ENCODE data around the gene ZBTB46. TPM values are rescaled to one million over a fixed set of nuclear protein-coding genes. Genes with fewer than 3 reads are reported as not detected.
"Not testable (repeated sequence)": the region's sequence is repeated elsewhere in the genome, so short reads cannot be mapped to it uniquely, and the experiment has no call there.

Gene ZBTB46
- total RNA-seq, 2 donors from 2014 or later = 6.8 to 11.9 TPM

DNA sequence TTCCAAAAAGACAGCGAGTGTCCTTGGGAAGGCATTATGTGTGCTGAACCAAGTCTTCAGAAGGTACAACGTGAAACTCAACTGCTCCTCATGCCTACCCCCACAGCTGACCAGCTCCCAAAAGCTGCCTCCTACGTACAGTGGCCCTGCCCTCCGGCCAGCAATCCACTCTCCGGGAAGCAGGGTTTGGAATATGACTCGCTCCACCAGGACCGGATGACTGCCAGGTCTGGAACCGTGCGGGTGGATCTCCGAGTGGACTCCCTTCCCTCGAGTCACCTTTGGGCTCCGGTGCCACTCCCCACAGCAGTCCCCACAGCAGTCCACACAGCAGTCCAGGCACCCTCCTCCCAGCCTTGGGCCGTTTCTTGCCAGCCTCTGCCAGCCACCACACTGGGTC is 4.3 kb downstream of the ZBTB46 start:
- intact Hi-C loops (cut with DNase I) = loop anchor here in 1 of 2 donors (5.0 kb wide), 1 partner anchor 36 kb away; the partner anchor contains the start of gene ABHD16B
- no peak for DNase-seq (ENCODE audit: low spot score)

GRCh38 chr20:63825331-63826118 is 5.5 kb downstream of the ZBTB46 start:
- no peak for DNase-seq (ENCODE audit: low spot score)
- intact Hi-C loops (cut with DNase I) = loop anchor here in 1 of 2 donors (5.0 kb wide), 1 partner anchor 37 kb away; the partner anchor contains the start of gene ABHD16B

DNA sequence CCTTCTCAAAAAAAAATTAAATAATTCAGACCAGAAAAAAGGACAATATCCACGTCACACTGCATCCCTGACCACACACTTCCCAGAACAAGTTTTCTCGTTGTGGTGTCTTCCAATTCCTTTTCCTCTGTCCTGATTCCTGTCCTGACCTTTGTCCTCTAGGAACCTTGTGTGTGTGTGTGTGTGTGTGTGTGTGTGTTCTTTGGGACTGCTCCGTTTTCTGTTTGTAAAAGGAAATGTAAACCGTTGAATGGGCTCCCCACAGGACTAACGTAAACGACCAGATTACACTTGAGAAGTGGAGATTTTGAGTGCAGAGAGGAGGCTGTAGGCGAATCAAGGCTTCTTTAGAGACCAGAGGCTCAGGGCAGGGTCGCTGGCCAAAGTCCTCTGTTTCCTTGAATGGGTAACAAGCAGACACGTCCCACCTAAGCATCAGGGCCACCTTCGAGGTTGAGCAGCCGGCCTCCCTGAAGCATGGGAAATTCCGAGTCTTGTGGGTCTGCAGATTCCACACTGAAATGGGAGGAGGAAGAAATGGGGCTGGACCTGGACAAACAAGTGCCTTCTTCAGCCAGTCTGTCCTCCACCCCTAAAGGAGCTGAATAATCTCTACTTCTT is 7.3 kb downstream of the ZBTB46 start:
- no peak for DNase-seq (ENCODE audit: low spot score)
- intact Hi-C loops (cut with DNase I) = no loop called here

- intact Hi-C loops (cut with DNase I) = no loop called here
Measured at GRCh38 chr20:63822276-63822696, 8.8 kb downstream of the ZBTB46 start.

DNA sequence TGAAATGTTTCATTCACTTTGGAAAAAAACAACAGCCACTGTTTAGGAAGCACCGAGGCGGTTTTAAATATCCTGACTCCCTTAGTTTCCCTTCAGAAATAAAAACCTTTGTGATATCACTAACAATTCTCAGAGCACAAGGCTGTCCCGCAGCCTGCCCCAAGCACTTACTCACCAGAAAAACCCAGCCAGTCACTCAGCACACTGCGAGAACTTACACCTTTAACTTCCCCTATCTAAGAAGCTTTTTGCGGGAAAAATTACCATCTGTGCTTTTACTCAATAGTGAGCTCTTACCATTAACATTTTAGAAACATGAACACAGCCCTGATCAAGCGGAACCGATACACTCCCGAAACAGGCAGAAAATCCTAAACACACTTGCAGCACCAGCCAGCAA is 9.3 kb downstream of the ZBTB46 start:
- intact Hi-C loops (cut with DNase I) = no loop called here
- no peak for DNase-seq (ENCODE audit: low spot score)

More at GRCh38 chr20:63822276-63822696, 8.8 kb downstream of the ZBTB46 start:
- DNase-seq (ENCODE audit: low spot score) = no peak

GRCh38 chr20:63819224-63819921 is 11.7 kb downstream of the ZBTB46 start:
- intact Hi-C loops (cut with DNase I) = no loop called here
- DNase-seq (ENCODE audit: low spot score) = no peak

GRCh38 chr20:63815615-63816253 is 15.3 kb downstream of the ZBTB46 start:
- intact Hi-C loops (cut with DNase I) = no loop called here
- DNase-seq (ENCODE audit: low spot score) = no peak

DNA sequence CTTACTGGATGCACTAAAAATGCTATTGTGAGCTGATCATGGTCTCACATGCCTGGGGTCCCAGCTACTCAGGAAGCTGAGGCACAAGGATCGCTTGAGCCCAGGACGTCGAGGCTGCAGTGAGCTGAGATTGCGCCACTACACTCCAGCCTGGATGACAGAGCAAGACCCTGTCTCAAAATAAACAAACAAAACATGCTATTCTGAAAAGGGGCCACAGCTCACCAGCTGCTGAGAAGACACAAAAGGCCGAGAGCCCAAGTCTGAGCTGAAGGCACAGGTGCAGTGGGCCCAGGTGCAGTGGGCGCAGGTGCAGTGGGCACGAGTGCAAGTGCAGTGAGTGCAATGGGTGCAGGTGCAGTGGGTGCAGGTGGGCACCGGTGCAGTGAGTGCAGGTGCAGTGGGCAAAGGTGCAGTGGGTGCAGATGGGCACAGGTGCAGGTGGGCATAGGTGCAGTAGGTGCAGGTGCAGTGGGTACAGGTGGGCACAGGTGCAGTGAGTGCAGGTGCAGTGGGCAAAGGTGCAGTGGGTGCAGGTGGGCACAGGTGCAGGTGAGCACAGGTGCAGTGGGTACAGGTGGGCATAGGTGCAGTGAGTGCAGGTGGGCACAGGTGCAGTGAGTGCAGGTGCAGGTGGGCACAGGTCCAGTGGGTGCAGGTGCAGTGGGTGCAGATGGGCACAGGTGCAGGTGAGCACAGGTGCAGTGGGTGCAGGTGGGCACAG is 16.0 kb downstream of the ZBTB46 start:
- no peak for DNase-seq (ENCODE audit: low spot score)
- intact Hi-C loops (cut with DNase I) = no loop called here

DNA sequence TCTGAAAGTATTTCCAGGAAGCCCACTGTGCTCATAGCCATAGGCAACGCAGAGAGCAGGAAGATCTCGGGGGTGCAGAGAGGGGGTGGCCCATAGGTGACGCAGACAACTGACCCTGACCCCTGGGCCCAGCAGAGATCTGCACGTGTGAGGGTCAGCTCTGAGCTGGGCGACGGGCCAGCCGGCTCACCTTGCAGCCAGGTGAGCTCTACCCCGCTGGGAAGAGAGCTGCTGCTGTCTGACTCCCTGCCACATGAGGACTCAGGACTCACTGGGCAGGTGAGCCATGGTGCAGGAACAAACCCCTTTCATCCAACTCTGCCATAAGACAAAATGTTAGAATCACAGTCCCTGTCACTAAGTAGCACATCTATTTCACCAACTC is 19.6 kb downstream of the ZBTB46 start:
- no peak for DNase-seq (ENCODE audit: low spot score)
- intact Hi-C loops (cut with DNase I) = no loop called here

DNA sequence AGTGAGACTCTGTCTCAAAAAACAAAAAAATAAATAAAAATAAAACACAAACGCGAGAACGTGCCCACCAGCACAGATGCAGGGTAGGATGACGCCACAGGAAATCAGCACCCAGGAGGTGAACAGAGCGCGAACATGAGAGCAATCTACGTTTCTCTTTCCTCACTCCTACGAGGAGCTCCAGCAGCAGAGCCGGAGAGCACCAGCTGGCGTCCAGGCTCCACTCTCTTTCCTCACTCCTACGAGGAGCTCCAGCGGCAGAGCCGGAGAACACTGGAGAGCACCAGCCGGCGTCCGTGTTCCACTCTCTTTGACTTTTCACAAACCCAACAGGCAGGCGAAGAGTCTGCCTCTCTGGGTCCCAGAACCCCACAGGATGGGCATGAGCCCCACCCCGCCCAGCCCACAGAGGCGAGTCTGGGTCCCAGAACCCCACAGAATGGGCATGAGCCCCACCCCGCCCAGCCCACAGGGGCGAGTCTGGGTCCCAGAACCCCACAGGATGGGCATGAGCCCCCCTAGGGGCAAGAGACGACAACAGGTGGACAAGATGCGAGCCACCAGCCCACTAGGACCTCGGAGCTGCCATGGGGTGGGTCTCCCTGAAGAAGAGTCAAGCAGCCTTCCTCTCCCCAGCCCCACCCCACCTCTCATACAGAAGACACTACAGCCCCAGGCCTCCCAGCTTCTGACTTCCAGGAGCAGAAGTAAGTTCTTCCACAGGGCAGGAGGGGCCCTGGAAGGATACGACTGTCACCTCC is 20.2 kb downstream of the ZBTB46 start:
- no peak for DNase-seq (ENCODE audit: low spot score)
- intact Hi-C loops (cut with DNase I) = no loop called here

DNA sequence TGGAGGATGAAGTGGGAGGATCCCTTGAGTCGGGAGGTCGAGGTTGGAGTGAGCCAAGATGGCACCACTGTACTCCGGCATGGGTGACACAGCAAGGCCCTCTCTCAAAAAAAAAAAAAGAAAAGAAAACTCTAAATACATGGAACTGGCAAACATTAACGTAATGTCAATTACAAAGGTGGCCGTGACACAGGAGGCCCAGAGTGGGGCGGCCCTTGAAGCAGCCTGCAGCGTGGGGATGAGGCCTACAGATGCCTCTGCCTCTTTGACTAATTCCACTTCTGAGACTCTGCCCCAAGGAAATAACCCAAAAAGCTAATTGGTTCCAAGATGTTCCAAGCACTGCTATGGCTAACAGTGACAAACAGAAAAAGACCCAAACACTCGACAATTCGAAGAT is 21.2 kb downstream of the ZBTB46 start:
- DNase-seq (ENCODE audit: low spot score) = no peak
- intact Hi-C loops (cut with DNase I) = no loop called here

DNA sequence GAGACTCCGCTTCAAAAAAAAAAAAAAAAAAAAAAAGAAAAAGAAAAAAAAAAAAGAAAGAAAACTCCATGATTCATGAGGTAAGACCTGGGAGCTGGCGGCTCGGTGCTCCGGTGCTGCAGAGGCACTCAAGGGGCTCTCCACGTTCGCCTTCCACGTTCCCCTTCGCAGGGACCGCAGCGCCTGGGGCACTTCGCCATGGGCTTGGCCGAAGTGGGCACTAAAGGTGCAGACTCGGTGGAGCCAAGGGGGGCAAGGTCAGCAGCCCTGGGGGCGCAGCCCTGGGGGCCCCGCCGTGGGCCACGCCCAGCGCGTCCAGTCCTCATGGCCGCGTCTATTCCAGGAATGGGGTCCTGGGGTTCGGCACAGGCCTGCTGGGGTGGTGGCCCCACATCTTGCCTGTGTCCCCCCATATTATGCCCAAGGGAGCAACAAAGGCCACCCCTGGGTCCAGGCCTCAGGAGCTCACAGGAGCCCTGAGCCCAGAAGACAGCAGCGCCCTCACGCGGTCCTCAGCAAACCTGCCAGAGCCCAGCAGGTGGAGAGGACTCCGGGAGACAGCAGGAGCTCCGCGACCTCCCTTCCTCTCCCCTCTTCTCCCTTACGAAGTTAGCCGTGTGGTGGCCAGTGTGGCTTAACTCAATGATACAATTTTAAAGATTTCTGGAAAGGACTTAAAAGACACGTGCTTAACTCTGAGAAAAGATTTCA is 21.9 kb downstream of the ZBTB46 start:
- no peak for DNase-seq (ENCODE audit: low spot score)
- intact Hi-C loops (cut with DNase I) = no loop called here

DNA sequence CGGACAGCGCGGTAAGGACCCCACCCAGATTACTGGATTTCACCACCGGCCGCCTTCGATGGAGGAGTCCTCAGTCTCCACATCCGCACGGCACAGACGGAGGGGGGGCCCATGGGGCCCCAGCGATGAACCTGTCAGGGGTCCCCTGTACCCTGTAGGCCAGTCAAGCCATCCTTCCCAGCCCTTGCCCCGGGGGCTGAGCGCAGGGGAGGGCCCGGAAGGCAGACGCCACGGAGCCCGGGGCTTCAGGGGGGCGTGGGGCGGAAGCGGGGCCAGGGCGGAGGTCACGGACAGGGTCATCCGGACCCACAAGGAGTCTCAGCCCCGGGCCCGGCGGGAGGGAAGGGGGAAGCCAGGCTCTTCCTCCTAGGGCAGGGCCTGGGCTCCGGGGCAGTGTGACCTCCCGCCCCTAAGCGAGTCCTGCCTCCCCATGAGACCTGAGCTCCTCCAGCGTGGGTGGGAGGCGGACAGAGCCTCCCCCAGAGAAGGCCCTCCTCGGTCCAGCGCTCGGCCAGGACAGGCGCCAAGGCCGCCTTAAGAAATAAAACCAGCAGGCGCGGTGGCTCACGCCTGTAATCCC is 22.8 kb downstream of the ZBTB46 start:
- intact Hi-C loops (cut with DNase I) = no loop called here
- DNase-seq (ENCODE audit: low spot score) = no peak

GRCh38 chr20:63807654-63808053 is 23.4 kb downstream of the ZBTB46 start:
- DNase-seq (ENCODE audit: low spot score) = no peak
- intact Hi-C loops (cut with DNase I) = no loop called here

GRCh38 chr20:63804308-63804636 is 26.8 kb downstream of the ZBTB46 start:
- intact Hi-C loops (cut with DNase I) = no loop called here
- DNase-seq (ENCODE audit: low spot score) = no peak

DNA sequence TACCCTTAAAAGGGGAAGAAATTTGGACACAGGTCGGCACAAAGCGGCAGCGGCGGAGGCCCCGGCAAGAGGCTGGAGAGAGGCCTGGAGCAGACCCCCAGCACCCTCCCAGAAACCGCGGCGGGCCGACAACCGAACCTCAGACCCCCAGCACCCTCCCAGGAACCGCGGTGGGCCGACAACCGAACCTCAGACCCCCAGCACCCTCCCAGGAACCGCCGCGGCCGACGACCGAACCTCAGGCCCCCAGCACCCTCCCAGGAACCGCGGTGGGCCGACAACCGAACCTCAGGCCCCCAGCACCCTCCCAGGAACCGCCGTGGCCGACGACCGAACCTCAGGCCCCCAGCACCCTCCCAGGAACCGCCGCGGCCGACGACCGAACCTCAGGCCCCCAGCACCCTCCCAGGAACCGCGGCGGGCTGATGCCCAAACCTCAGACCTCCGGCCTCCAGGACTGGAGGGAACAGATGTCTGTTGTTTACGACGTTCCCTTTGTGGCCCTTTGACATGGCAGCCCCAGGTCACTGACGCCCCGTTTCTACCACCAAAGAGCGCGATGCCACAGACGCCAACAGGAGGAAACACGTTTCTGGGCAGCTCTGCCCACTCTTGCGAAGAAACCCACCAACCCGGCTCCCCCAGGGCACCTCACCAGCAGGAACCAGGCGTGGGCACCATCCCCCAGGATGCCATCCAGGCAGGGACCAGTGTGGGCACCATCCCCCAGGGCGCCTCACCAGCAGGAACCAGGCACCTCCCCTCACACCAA is 28.4 kb downstream of the ZBTB46 start:
- intact Hi-C loops (cut with DNase I) = no loop called here

DNA sequence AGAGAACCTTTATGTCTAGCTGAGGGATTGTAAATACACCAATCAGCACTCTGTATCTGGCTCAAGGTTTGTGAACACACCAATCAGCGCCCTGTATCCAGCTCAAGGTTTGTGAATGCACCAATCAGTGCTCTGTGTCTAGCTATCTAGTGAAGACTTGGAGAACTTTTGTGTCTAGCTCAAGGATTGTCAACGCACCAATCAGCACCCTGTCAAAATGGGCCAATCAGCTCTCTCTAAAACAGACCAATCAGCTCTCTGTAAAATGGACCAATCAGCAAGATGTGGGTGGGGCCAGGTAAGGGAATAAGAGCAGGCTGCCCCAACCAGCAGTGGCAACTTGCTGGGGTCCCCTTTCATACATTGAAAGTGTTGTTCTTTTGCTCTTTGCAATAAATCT is 29.9 kb downstream of the ZBTB46 start:
- intact Hi-C loops (cut with DNase I); DNase-seq (ENCODE audit: low spot score): not testable (repeated sequence)

More for the DNA sequence above, 28.4 kb downstream of the ZBTB46 start:
- no peak for DNase-seq (ENCODE audit: low spot score)

All from posterior vena cava (tissue), 2 donors.